ENCODE results near the gene MLIP. TPM values are rescaled to one million over a fixed set of nuclear protein-coding genes. Genes with fewer than 3 reads are reported as not detected.

Gene MLIP
- 1 to 10 TPM in 3 of 4 donors, under 1 TPM in 1; 0.64 to 4.3 (median 2.5) TPM for total RNA-seq

GRCh38 chr6:54111341-54112045, at the start of gene MLIP:
Gene MLIP, plus strand, starts transcription at chr6:54111443. Its CDS starts 37 bp downstream, at chr6:54111480.
- intact Hi-C loops (cut with DNase I): no loop called here

GRCh38 chr6:54063228-54063539, 48.1 kb upstream of the MLIP start:
- H3K4me1 ChIP-seq: peaks cover 0 to 11% (median 0%) of the 10 kb centered on the region in 3 donors
- H3K4me3 ChIP-seq: peak overlapping the region in 2 of 4 donors; percentile 25 to 40
- DNase-seq: no peak
- TF ChIP-seq CTCF (IDR thresholded peaks at IDR 0.05) (no peak), POLR2A (IDR thresholded peaks at IDR 0.05) (no peak)
- H3K9me3 ChIP-seq: no peaks in the 10 kb centered on the region
- H3K27ac ChIP-seq: peak overlapping the region in 1 of 4 donors; percentile 7
- intact Hi-C loops (cut with DNase I): no loop called here
- H3K36me3 ChIP-seq: no peaks in the 10 kb centered on the region
- H3K27me3 ChIP-seq: no peaks in the 10 kb centered on the region
- 90 to 99% methylated on average over 3 of the region's 3 CpGs for WGBS, 2 donors

More at GRCh38 chr6:54111341-54112045, at the start of gene MLIP:
- H3K27me3 ChIP-seq: no peaks in the 10 kb centered on the region
- 66 to 74% methylated on average over 10 of the region's 10 CpGs for WGBS, 2 donors
- H3K4me1 ChIP-seq: peaks cover 0 to 33% (median 0%) of the 10 kb centered on the region in 3 donors
- H3K36me3 ChIP-seq: no peaks in the 10 kb centered on the region
- no peaks in the 10 kb centered on the region for H3K9me3 ChIP-seq
- no peak for DNase-seq
- TF ChIP-seq POLR2A (IDR thresholded peaks at IDR 0.05): no peak
- TF ChIP-seq CTCF (IDR thresholded peaks at IDR 0.05): no peak
- no peak within 1 kb of the TSS for H3K4me3 ChIP-seq
- H3K27ac ChIP-seq: peak within 1 kb of the TSS in 1 of 4 donors; percentile 13

- TF ChIP-seq POLR2A (IDR thresholded peaks at IDR 0.05) (no peak), CTCF (IDR thresholded peaks at IDR 0.05) (no peak)
- Histone ChIP-seq H3K4me3 (no peak overlapping the region), H3K4me1 (peaks cover 0 to 7% (median 0%) of the 10 kb centered on the region in 3 donors), H3K27ac (no peak overlapping the region), H3K36me3 (no peaks in the 10 kb centered on the region), H3K27me3 (no peaks in the 10 kb centered on the region), H3K9me3 (no peaks in the 10 kb centered on the region)
- no peak for DNase-seq
- 45% methylated on average over 1 of the region's 2 CpGs; no CpG with 5 or more reads in 1 of the 2 donors for WGBS, 2 donors
- intact Hi-C loops (cut with DNase I): no loop called here
Observed at GRCh38 chr6:54068694-54069093, 42.5 kb upstream of the MLIP start.

- Histone ChIP-seq H3K4me3 (no peak overlapping the region), H3K27ac (peak overlapping the region in 1 of 4 donors; percentile 58), H3K27me3 (no peaks in the 10 kb centered on the region), H3K4me1 (peaks cover 0 to 7% (median 0%) of the 10 kb centered on the region in 3 donors), H3K36me3 (no peaks in the 10 kb centered on the region), H3K9me3 (no peaks in the 10 kb centered on the region)
- DNase-seq: no peak
- no peak for TF ChIP-seq CTCF (IDR thresholded peaks at IDR 0.05)
- TF ChIP-seq POLR2A (IDR thresholded peaks at IDR 0.05): no peak
- WGBS, 2 donors: 40 to 54% methylated on average over 3 of the region's 3 CpGs
- intact Hi-C loops (cut with DNase I): no loop called here
Observed at GRCh38 chr6:54070025-54070424, 41.2 kb upstream of the MLIP start.

GRCh38 chr6:54071821-54072340, 39.4 kb upstream of the MLIP start:
- Histone ChIP-seq H3K27me3 (no peaks in the 10 kb centered on the region), H3K4me3 (no peak overlapping the region), H3K9me3 (no peaks in the 10 kb centered on the region), H3K36me3 (no peaks in the 10 kb centered on the region), H3K4me1 (peaks cover 0 to 12% (median 0%) of the 10 kb centered on the region in 3 donors), H3K27ac (no peak overlapping the region)
- DNase-seq: no peak
- intact Hi-C loops (cut with DNase I): no loop called here
- TF ChIP-seq POLR2A (IDR thresholded peaks at IDR 0.05): no peak
- TF ChIP-seq CTCF (IDR thresholded peaks at IDR 0.05): no peak
- 77 to 82% methylated on average over 4 of the region's 4 CpGs for WGBS, 2 donors
